Measurements from ENCODE around the gene NUDT3.
A peak's percentile ranks its signal among the peaks of the same experiment; 100 is the strongest.

DNA sequence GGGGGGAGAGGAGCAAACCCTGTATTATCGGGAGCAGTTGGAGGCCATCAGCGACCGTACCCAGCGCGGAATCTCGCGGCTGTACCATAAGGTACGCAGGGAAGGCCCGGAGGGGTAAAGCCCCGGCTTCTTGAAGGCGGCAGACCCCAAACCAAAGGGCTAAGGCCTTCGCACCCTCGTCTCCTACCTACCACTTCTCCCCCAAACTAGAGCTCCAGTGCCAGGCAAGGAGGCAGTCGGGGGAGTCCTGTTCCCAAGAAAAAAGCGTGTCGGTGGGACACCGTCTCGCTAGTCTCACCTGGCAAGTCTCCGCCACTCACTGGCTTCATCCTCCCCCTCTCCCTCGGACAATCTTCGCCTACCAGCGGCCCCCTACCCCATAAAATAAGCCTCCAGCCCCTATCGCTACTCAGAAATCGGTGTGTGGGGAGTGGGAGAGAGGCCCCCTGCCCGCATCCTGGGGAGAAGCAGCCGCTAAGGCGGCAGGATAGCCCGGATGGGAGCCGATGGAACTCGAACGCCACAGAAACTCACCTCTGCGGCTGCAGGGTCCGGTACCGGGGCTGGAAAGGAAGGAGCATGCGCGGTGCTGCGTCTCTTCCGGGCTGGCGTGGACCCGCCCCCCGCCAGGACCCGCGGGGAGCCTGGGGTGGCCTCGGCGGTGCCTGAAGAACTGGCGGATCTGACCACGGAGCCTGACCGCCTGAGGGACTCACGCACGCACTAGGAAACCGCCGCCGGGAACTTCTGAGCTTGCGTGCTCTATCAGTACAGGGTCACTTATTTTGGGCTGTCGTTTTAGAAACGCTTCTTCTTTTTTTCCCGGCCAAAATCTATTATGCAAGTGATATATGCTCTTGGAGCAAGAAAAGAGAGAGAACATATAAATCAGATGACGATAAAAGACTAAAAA, 33.3 kb upstream of the NUDT3 start, which contains the start of gene RPS10:
- TF ChIP-seq, protein P1, sequence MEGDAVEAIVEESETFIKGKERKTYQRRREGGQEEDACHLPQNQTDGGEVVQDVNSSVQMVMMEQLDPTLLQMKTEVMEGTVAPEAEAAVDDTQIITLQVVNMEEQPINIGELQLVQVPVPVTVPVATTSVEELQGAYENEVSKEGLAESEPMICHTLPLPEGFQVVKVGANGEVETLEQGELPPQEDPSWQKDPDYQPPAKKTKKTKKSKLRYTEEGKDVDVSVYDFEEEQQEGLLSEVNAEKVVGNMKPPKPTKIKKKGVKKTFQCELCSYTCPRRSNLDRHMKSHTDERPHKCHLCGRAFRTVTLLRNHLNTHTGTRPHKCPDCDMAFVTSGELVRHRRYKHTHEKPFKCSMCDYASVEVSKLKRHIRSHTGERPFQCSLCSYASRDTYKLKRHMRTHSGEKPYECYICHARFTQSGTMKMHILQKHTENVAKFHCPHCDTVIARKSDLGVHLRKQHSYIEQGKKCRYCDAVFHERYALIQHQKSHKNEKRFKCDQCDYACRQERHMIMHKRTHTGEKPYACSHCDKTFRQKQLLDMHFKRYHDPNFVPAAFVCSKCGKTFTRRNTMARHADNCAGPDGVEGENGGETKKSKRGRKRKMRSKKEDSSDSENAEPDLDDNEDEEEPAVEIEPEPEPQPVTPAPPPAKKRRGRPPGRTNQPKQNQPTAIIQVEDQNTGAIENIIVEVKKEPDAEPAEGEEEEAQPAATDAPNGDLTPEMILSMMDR (IDR thresholded peaks at IDR 0.05; ENCODE audit: low read depth, low read length, missing input control) = no peak
- peak; percentile 33 for TF ChIP-seq YY1 (IDR thresholded peaks at IDR 0.05)
- peak; percentile 20 to 80 for TF ChIP-seq GABPA (IDR thresholded peaks at IDR 0.05 in 1 of 2, conservative IDR thresholded peaks at IDR 0.05 in 1 of 2)
- peak; percentile 67 for TF ChIP-seq SP1 (IDR thresholded peaks at IDR 0.05)
- TF ChIP-seq, protein P2, sequence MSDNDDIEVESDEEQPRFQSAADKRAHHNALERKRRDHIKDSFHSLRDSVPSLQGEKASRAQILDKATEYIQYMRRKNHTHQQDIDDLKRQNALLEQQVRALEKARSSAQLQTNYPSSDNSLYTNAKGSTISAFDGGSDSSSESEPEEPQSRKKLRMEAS (IDR thresholded peaks at IDR 0.05) = no peak
- TF ChIP-seq, protein P3, sequence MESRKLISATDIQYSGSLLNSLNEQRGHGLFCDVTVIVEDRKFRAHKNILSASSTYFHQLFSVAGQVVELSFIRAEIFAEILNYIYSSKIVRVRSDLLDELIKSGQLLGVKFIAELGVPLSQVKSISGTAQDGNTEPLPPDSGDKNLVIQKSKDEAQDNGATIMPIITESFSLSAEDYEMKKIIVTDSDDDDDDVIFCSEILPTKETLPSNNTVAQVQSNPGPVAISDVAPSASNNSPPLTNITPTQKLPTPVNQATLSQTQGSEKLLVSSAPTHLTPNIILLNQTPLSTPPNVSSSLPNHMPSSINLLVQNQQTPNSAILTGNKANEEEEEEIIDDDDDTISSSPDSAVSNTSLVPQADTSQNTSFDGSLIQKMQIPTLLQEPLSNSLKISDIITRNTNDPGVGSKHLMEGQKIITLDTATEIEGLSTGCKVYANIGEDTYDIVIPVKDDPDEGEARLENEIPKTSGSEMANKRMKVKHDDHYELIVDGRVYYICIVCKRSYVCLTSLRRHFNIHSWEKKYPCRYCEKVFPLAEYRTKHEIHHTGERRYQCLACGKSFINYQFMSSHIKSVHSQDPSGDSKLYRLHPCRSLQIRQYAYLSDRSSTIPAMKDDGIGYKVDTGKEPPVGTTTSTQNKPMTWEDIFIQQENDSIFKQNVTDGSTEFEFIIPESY (IDR thresholded peaks at IDR 0.05) = no peak
- no peak for TF ChIP-seq JUND (IDR thresholded peaks at IDR 0.05)
- TF ChIP-seq, protein P4, sequence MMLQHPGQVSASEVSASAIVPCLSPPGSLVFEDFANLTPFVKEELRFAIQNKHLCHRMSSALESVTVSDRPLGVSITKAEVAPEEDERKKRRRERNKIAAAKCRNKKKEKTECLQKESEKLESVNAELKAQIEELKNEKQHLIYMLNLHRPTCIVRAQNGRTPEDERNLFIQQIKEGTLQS (IDR thresholded peaks at IDR 0.05) = no peak
- TF ChIP-seq TAF1 (conservative IDR thresholded peaks at IDR 0.05) = peak; percentile 94
- peak; percentile 40 to 44 for TF ChIP-seq RAD21 (IDR thresholded peaks at IDR 0.05)
- TF ChIP-seq EGR1 (IDR thresholded peaks at IDR 0.05; ENCODE audit: low read depth in 2 of 2) = peak in 1 of 2 donors; percentile 36
- TF ChIP-seq, protein P5, sequence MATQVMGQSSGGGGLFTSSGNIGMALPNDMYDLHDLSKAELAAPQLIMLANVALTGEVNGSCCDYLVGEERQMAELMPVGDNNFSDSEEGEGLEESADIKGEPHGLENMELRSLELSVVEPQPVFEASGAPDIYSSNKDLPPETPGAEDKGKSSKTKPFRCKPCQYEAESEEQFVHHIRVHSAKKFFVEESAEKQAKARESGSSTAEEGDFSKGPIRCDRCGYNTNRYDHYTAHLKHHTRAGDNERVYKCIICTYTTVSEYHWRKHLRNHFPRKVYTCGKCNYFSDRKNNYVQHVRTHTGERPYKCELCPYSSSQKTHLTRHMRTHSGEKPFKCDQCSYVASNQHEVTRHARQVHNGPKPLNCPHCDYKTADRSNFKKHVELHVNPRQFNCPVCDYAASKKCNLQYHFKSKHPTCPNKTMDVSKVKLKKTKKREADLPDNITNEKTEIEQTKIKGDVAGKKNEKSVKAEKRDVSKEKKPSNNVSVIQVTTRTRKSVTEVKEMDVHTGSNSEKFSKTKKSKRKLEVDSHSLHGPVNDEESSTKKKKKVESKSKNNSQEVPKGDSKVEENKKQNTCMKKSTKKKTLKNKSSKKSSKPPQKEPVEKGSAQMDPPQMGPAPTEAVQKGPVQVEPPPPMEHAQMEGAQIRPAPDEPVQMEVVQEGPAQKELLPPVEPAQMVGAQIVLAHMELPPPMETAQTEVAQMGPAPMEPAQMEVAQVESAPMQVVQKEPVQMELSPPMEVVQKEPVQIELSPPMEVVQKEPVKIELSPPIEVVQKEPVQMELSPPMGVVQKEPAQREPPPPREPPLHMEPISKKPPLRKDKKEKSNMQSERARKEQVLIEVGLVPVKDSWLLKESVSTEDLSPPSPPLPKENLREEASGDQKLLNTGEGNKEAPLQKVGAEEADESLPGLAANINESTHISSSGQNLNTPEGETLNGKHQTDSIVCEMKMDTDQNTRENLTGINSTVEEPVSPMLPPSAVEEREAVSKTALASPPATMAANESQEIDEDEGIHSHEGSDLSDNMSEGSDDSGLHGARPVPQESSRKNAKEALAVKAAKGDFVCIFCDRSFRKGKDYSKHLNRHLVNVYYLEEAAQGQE (IDR thresholded peaks at IDR 0.05) = peak; percentile 46
